NOMO-1 treated with dmso at 0.1 percent for 144 hours (cell line): ENCODE measurements around the gene KCTD19.
"Not testable (repeated sequence)": the region's sequence is repeated elsewhere in the genome, so short reads cannot be mapped to it uniquely, and the experiment has no call there.

Source experiments
- DNase-seq: peaks from one replicate; lab custom pipeline; 2025; ENCODE audit not compliant: unreplicated experiment; lab: John Stamatoyannopoulos, UW

Gene KCTD19

DNA sequence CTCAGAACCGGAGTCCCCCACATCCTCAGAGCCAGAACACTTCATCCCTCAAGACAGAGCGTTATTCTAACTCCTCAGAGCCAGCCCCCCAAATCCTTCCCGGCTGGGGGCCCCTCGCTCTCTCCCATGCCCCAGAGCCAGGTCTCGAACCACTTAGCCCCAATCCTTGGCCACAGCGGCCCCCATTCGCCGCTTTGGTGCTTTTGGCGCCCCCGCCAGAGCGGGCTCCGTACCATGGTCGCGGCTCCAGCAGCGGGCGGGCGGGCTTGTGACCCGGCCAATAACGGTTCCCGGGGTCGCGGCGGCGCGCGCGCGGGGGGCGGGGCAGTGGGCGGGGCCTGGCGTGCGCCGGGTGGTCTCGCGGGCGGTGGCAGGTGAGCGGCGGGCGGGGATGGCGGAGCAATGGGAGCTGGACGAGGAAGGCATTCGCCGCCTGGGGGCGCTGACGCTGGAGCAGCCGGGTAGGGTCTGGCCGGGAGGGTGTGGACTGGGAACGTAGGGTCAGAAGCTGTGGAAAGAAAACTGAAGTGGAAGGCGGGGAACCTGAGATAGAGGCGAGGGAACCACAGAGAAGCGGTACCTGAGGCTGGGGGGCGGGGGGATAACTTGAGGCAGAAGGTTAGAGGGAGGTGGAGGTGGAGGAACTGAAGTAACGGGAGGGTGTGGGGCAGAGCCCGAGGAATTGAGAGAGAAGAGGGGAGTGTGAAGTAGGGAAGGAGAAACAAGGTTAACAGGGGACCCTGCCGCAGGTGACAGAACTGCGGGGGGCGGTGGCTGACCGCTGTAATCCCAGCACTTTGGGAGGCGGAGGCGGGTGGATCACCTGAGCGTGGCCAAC, at the start of gene KCTD19, which contains the start of gene LRRC36:
KCTD19 (minus strand) TSS at position 270 of the 838 bp plus-strand sequence; CDS start at position 236, 34 bp downstream.
LRRC36 (plus strand) TSS at position 344 of the 838 bp plus-strand sequence; CDS start at position 392, 48 bp downstream.
- DNase-seq, result no peak

- not testable (repeated sequence) for DNase-seq
These were observed 49.5 kb upstream of the KCTD19 start for GRCh38 chr16:67376012-67376411.

GRCh38 chr16:67372664-67373063, 46.1 kb upstream of the KCTD19 start:
- DNase-seq, result no peak

GRCh38 chr16:67370661-67371060, 44.1 kb upstream of the KCTD19 start:
- no peak for DNase-seq

GRCh38 chr16:67364600-67365235, 38.2 kb upstream of the KCTD19 start:
- DNase-seq, result no peak

DNA sequence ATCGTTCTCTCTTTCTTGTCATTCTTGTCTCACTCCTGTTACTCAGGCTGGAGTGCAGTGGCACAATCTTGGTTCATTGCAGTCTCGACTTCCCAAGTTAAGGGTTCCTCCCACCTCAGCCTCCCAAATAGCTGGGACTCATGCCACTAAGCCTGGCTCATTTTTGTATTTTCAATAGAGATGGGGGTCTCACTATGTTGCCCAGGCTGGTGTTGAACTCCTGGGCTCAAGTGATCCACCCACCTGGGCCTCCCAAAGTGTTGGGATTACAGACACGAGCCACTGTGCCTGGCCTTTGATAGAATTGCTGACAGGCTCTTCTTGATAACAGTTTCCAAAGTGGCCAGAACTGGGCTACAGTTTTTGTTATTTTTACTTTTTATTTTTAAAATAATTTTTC, 34.5 kb upstream of the KCTD19 start:
- DNase-seq, result no peak

- DNase-seq, result not testable (repeated sequence)
These were observed 33.2 kb upstream of the KCTD19 start for GRCh38 chr16:67359540-67360269.

GRCh38 chr16:67357561-67357960, 31.0 kb upstream of the KCTD19 start:
- no peak for DNase-seq

GRCh38 chr16:67356396-67356795, 29.9 kb upstream of the KCTD19 start:
- no peak for DNase-seq

DNA sequence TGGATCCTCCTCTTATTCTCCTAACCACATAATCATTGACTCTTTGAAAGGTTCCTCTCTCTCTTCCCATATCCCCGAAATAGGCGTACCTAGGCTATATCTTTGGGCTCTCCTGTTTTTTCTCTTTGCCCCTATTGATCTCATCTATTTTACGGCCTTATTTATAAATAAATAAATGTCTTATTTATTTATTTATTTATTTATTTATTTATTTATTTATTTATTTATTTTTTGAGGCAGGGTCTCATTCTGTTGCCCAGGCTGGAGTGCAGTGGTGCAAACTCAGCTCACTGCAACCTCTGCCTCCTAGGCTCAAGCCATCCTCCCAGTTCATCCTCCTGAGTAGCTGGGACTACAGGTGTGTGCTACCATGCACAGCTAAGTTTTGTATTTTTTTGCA, 25.9 kb upstream of the KCTD19 start:
- DNase-seq, result not testable (repeated sequence)

DNA sequence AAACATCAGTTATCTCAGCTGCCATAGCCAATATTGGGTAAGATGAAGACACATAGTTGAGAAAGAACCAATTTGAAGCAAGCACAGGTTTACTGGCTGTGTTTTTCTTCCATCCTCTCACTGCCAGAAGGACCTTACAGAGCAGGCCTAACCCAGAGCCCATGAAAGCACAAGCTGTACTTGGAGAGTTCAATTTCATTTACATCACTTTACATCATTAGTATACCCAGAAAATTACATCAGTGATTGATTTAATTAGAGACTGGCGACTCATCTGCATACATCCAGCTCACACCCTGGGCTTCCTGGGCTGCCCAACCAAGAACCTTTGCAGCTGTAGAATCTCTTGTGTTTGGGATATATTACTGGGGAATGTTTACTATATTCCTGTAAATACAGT, 23.8 kb upstream of the KCTD19 start:
- no peak for DNase-seq

DNA sequence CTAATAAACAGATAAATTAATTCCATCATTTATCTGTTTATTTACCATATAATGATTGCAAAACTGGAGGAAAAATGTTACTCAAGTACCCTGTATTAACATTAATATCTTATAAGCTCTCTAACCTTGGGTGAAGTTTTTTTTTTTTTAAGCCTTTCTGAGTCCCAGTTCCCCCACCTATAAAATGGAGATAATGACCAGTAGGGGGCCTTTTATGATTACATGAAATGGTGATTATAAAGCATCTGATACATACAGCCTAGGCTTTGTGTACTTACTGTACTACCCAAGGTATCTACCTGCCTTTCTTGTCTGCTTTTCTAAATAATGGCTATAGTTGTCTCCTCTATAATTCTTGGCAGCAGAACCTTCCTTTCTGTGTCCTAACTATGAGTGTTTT, 22.6 kb upstream of the KCTD19 start:
- DNase-seq, result no peak

DNA sequence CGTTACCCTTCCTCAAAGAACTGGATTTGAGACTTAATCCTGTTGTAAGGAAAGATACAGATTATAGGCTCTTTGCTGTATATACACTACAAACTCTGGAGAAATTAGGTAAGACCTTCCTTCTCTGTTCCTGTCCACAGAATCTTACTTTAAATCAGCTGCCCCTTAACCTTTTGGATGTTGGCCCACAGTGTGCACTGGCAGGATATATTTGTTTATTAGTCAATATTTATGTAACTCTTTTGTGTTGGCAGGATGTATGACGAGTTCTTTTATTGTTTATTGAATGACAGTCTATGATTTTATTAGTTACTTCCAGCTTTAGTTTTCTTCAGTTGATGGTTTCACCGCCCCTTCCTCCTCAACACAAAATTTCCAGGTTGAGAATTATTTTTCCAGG, 19.8 kb upstream of the KCTD19 start:
- DNase-seq, result no peak

DNA sequence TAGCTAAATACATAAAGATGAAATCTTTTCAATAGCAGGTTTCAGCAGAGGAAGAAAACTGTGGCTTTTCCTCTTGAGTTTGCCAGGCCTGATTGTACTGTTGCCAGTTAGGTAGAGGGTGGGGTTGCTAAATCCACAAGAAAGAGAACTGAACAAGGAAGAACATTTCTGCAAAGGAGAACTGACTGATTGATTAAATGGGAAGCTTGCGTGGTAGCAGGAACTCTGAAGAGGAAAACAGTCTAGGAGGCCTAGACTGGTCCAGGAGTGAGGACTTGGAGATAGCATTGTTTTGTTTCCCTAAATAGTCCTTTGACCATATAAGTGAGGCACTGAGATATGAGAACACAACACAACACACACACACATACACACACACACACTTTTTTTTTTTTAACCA, 18.9 kb upstream of the KCTD19 start:
- DNase-seq, result no peak

GRCh38 chr16:67342616-67343015, 16.1 kb upstream of the KCTD19 start:
- no peak for DNase-seq

GRCh38 chr16:67341250-67341649, 14.7 kb upstream of the KCTD19 start:
- no peak for DNase-seq

DNA sequence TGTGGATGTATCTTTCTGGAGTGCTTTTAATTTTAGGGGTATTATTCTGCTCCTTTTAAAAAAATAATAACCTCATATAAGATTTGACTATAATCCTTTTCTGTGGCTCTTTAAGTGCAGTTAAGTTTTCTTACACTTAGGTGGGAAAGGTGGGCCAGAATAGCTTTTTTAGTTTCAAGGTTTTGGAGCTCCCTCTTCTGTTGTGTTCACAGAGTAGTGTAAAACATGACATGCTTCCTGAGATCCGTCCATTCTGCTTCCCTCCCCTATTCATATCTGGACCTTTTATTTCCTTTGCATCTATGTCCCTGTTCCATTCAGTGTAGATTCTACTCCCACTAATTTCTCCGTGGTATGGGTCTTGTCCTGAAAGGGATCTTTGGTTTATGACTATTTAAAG, 12.9 kb upstream of the KCTD19 start:
- DNase-seq, result no peak

DNA sequence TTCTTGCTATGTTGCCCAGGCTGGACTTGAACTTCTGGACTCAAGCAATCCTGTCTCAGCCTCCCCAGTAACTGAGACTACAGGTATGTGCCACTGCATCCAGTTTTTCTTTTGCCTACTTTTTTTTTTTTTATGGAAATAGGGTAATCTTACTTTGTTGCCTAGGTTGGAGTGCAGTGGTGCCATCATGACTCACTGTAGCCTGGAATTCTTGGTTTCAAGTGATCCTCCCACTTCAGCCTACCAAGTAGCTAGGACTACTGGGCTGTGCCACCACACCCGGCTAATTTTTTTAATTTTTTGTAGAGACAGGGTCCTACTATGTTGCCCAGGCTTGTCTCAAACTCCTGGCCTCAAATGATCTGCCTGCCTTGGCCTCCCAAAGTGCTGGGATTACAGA, 10.1 kb upstream of the KCTD19 start:
- DNase-seq, result no peak

- DNase-seq, result no peak
These were observed 9.6 kb upstream of the KCTD19 start for GRCh38 chr16:67336116-67336515.

- DNase-seq, result no peak
These were observed 6.8 kb upstream of the KCTD19 start for GRCh38 chr16:67333315-67333714.

DNA sequence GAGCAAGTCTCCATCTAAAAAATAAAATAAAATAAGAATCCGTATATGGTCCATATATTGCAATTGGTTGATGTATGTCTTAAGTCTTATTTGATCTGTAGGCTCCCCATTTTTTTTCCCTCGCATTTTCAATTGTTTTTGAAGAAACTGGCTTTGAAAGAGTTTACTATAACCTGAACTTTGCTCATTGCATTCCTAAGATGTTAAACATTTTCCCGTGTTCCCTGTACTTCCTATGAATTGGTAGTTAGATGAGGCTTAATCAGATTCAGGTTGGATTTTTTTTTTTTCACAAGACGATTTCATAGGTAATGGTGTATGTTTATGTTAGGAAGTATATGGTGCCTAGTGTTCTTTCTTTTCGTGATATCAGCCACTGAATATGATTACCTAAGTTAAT, 3.4 kb upstream of the KCTD19 start:
- DNase-seq, result no peak

- no peak for DNase-seq
These were observed 1.2 kb upstream of the KCTD19 start for GRCh38 chr16:67327743-67328142.
